HG03103 (cell line): ENCODE measurements around the gene RGMB.
"Not testable (repeated sequence)": the region's sequence is repeated elsewhere in the genome, so short reads cannot be mapped to it uniquely, and the experiment has no call there.

Experiments used
- ATAC-seq: cut with Tn5 transposase; IDR thresholded peaks from one replicate; pipeline ENCODE4 v1.9.1; 2021; ENCODE audit warnings: low read depth; ENCODE audit not compliant: unreplicated experiment

Gene RGMB, protein sequence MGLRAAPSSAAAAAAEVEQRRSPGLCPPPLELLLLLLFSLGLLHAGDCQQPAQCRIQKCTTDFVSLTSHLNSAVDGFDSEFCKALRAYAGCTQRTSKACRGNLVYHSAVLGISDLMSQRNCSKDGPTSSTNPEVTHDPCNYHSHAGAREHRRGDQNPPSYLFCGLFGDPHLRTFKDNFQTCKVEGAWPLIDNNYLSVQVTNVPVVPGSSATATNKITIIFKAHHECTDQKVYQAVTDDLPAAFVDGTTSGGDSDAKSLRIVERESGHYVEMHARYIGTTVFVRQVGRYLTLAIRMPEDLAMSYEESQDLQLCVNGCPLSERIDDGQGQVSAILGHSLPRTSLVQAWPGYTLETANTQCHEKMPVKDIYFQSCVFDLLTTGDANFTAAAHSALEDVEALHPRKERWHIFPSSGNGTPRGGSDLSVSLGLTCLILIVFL

GRCh38 chr5:98773464-98774191, at the start of gene RGMB:
RGMB (plus strand) TSS chr5:98773663; CDS start chr5:98774071, 408 bp downstream.
- peak; percentile 75 for ATAC-seq

DNA sequence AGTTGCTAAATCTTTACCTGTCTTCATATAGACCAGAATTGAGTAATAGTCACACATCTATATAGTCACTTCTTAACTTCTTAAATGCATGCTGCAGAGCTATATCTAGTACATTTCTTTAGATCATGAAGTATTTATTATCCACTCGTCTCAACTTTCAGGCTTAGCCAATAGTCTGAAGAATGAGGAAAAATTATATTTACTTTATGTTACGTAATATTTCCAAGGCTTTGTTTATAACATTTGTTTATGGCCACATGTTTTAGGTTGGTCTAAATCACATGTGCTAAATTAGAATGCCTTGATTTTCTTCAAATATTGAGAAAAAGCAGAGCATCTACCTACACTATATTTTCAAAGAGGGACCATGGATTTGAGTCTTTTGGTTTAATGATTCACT, 47.2 kb upstream of the RGMB start:
- ATAC-seq = no peak

DNA sequence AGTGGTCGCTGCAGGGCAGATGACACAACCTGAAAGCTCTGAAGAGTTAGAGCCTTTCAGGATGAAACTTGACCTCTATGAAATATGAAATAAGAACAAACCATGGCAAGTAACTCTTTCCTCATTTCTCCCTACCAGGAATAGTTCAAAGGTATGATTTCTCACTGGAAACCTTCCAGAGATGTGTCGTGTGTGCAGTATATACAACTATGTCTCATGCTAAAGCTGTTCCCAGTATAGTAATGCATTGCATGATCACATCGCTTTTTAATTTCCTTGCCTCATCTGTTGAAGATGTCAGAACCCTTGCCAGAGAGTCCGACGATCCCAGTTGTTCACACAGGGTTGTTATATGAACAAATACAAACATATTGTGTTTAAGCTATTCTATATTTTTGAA, 45.8 kb upstream of the RGMB start:
- no peak for ATAC-seq

DNA sequence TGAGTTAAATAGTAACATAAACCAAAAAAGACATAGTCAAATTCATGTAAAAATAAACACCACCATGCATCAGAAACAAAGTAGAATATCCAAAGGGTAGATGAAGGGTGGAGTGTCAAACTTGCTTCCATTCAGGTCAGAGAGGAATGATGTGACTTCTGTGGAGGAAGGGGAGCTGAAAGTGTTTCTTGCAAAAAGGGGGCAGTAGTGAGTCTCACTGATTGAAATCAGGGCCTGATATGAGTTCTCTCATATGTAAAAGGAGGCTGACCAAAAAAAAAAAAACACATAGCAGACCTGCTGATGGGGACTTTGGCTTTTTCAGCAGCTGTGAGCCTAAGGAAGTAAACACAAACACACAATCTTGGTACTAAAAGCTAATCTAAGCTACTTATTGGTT, 38.8 kb upstream of the RGMB start:
- no peak for ATAC-seq

DNA sequence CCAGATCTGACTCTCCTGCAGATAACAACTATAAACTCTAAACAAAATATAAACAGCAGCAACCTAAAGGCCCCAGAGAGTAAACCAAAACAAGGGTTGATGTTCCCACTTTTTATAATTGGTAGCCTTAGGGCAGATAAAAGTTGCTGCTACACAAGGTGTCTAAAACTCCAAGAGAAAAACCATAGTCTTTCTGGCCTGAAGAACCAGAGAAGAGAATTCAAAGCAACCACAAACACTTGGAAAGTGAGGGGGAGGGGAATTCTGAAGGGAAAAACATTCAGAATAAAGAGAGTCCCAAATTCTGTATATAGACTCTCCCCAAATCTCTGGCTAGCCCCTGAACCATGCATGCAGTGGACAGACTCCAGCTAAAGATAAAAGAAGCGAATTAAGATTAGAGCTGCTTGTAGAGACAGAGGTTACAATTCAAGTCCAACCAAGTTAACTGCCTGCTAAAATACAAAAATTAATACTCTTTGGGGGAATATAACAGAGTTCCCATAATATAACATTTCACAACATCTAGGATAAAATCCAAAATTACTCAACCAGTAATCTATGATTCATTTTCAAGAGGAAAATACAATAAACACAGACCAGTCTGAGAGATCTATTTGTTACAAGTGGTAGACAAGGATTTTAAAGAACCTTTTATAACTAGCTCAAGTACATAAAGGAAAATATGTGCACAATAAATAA, 37.5 kb upstream of the RGMB start:
- no peak for ATAC-seq

DNA sequence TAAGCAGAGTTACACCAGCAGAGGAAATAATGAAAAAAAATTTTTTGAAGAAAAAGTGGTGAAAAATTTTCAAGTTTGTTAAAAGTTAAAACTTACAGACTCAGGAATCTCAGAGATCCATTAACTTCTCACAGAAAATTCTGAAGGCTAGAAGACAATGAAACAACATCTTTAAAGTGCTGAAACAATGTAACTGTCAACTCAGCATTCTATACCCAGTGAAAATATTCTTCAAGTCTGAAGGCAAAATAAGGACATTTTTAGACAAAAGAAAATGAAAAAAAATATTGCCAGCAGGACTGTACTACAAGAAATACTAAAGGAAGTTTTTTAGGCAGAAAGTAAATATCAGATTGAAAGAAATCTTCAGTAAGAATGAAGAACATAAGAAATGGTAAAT, 36.7 kb upstream of the RGMB start:
- no peak for ATAC-seq

GRCh38 chr5:98737441-98737840, 36.0 kb upstream of the RGMB start:
- not testable (repeated sequence) for ATAC-seq

DNA sequence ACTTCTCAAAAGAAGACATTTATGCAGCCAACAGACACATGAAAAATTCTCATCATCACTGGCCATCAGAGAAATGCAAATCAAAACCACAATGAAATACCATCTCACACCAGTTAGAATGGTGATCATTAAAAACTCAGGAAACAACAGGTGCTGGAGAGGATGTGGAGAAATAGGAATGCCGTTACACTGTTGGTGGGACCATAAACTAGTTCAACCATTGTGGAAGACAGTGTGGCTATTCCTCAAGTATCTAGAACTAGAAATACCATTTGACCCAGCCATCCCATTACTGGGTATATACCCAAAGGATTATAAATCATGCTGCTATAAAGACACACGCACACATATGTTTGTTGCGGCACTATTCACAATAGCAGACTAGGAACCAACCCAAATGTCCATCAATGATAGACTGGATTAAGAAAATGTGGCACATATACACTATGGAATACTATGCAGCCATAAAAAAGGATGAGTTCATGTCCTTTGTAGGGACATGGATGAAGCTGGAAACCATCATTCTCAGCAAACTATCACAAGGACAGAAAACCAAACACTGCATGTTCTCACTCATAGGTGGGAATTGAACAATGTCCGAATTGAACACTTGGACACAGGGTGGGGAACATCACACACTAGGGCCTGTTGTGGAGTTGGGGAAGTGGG, 34.8 kb upstream of the RGMB start:
- not testable (repeated sequence) for ATAC-seq

DNA sequence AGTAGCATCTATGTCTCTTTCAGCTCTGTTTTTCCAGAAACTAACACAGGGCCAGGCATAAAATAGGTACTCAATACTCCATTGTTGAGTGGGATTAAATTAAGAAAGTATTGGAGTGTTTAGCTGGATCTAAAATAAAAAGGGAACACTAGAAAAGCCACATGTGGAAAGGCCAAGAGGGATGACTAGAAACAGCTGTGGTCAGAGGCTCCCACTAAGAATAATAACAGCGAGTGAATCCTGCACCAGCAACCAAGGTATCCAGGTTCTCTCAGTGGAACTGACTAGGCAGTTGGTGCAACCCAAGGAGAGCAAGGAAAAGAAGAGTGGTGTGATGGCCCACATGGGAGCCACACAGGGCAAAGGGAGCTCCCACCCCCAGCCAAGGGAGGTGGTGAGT, 31.5 kb upstream of the RGMB start:
- ATAC-seq = no peak

DNA sequence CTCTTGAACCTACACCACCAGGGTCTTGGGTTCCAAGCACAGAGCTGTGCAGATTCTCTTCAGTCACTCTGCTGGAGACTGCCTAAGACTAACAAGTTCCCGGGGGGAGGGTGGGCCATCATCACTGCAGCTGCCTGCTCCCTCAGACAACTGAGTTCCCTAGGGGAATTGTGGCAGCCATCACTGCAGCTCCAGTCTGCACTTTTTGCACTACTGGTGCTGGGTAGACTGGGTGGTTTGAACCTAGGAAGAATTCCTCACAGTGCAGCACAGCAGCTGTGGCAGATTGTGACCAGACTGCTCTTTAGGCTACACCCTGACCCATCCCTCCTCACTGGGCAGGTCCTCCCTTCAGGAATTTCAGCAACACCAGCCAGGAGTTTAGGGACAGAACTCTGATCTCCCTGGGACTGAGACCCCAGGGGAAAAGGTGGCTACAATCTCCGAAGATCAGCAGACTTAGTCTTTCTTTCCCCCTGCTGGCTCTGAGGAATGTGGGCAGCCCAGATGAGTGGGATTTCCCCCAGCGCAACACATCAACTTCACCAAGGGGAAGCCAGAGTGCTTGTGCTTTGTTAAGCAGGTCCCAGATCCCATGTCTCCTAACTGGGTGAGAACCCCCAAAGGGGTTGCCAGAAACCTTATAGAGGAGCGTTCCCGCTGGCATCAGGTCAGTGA, 30.9 kb upstream of the RGMB start:
- no peak for ATAC-seq

GRCh38 chr5:98748259-98748658, 25.2 kb upstream of the RGMB start:
- ATAC-seq = not testable (repeated sequence)

DNA sequence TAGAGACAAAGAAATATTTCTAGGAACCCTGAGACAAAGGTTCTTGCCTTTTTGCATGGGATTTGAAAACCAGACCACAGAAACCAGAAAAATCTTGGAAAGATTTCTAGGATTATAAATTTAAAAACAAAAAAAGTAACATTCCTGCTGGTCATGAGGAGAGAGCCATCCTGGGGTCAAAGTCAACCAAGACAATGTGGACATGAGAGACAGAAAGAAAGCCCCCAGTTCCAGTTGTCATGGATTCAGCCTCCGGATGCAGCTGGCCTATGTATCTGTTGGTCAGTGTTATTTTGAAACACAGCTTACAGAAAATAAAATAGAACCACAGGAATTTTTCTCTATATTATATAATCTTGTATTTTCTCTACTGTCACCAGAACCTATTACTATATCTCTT, 24.4 kb upstream of the RGMB start:
- no peak for ATAC-seq

- peak; percentile 89 for ATAC-seq
Measured at GRCh38 chr5:98750693-98751092, 22.8 kb upstream of the RGMB start.

GRCh38 chr5:98752331-98752730, 21.1 kb upstream of the RGMB start:
- not testable (repeated sequence) for ATAC-seq

GRCh38 chr5:98752801-98753200, 20.7 kb upstream of the RGMB start:
- ATAC-seq = not testable (repeated sequence)

DNA sequence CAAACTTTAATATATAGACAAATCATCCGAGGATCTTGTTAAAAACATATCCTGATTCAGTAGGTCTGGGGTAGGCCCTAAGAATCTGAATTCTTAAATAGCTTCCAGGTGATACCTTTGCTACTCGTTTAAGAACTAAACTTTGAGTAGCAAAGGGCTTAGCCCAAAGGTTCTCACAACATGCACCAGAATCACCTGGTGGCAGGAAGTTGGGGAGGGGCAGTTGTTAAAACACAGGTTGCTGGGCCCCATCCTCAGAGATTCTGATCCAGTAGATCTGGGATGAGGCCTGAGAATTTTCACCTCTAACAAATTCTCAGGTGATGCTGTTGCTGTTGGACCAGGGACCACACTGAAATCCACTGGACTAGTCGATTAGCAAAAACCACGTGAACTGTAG, 20.0 kb upstream of the RGMB start:
- no peak for ATAC-seq

- no peak for ATAC-seq
Measured at GRCh38 chr5:98755406-98755805, 18.1 kb upstream of the RGMB start.

DNA sequence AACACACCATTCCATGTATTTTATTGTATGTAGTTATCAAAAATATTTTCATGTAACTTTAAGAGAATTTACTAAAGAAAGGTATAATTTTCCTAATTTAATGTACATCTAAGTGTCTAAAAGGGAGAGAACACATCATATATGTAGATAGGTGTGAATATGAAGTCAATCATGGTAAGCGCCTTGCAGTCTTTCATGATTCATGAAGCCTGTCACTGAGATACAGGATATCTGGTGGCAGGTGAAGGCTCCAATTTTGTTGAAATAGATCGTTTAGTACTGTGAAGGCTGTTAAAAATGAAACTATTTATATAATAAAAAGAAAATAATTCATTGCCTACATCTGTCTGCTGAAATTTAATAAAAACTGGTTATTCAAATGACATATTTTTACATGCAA, 15.5 kb upstream of the RGMB start:
- ATAC-seq = no peak

GRCh38 chr5:98763001-98763630, 10.3 kb upstream of the RGMB start:
- no peak for ATAC-seq

DNA sequence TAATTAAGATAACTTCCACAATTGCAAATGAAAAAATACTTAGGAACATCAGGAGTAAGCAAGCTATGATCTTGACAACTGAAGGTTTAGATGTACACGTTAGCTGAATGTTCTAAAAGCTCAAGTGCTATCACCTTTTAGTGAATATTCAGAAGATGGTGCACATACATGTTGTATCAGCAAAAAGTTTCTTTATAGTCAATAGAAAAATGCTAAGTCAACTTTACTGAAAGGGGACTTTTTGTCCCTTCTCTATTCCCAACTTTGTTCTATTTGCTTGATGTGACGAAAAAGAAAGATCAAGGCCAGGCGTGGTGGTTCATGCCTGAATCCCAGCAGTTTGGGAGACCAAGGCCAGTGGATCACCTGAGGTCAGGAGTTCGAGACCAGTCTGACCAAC, 7.6 kb upstream of the RGMB start:
- no peak for ATAC-seq
